Fibroblast of lung (primary cell): ENCODE data around the gene NTRK2. TPM values are rescaled to one million over a fixed set of nuclear protein-coding genes. Genes with fewer than 3 reads are reported as not detected.

Experiments
- DNase-seq, 2 donors: peaks; one replicate each; pipeline versions ENCODE4 v3.0.0 to v3.0.0-alpha.2; 2010; ENCODE audit warnings: low read depth in 2 of 2
- H2AFZ ChIP-seq: 2 replicates; pipeline ENCODE4 v1.5.1; 2012; ENCODE audit warnings: low read length, control low read depth, inconsistent platforms
- H3K27ac ChIP-seq: 2 replicates; pipeline ENCODE4 v1.5.1; 2011; ENCODE audit warnings: low read length, control low read depth; ENCODE audit not compliant: insufficient read depth
- H3K27me3 ChIP-seq: 2 replicates; pipeline ENCODE4 v1.5.1; 2011; ENCODE audit warnings: mild to moderate bottlenecking, low read length; ENCODE audit not compliant: control insufficient read depth, insufficient read depth
- H3K36me3 ChIP-seq: 2 replicates; pipeline ENCODE4 v1.5.1; 2011; ENCODE audit warnings: low read length; ENCODE audit not compliant: control insufficient read depth, insufficient read depth
- H3K4me1 ChIP-seq: 2 replicates; pipeline ENCODE4 v1.5.1; 2011; ENCODE audit warnings: low read length; ENCODE audit not compliant: control insufficient read depth, insufficient read depth; ENCODE audit errors: extremely low read depth
- H3K4me2 ChIP-seq: 2 replicates; pipeline ENCODE4 v1.5.1; 2011; ENCODE audit warnings: low read length, control low read depth; ENCODE audit not compliant: insufficient read depth; ENCODE audit errors: extremely low read depth
- H3K4me3 ChIP-seq, 4 experiments: fragments of 200-600 bp in 1 of 4; sonication (generic) in 1 of 4; replicated peaks in 1 of 4; 2 replicates each; pipeline ENCODE4 v1.5.1; 2011 to 2016; ENCODE audit warnings: low read length in 4 of 4, low read depth in 3 of 4, mild to moderate bottlenecking in 3 of 4, control low read depth in 2 of 4, inconsistent platforms in 1 of 4, mixed read lengths in 1 of 4; ENCODE audit not compliant: insufficient read depth in 1 of 4; ENCODE audit errors: control extremely low read depth in 1 of 4
- H3K79me2 ChIP-seq: 2 replicates; pipeline ENCODE4 v1.5.1; 2012; ENCODE audit warnings: mild to moderate bottlenecking, low read length, inconsistent platforms; ENCODE audit not compliant: control insufficient read depth, insufficient read depth
- H3K9ac ChIP-seq: 2 replicates; pipeline ENCODE4 v1.5.1; 2011; ENCODE audit warnings: mild to moderate bottlenecking, low read length, control low read depth; ENCODE audit not compliant: insufficient read depth
- H3K9me3 ChIP-seq: 2 replicates; pipeline ENCODE4 v1.5.1; 2012; ENCODE audit warnings: low read depth, low read length; ENCODE audit not compliant: control insufficient read depth, insufficient read depth
- H4K20me1 ChIP-seq: 2 replicates; pipeline ENCODE4 v1.5.1; 2011; ENCODE audit warnings: low read length; ENCODE audit not compliant: control insufficient read depth, insufficient read depth; ENCODE audit errors: extremely low read depth
- CTCF ChIP-seq, 2 donors: IDR thresholded peaks in 1 of 2; conservative IDR thresholded peaks in 1 of 2; 1 replicate in 1 of 2; 2 replicates in 1 of 2; pipeline ENCODE4 v1.5.1; 2011 to 2012; ENCODE audit warnings: low read length in 2 of 2, control low read depth in 1 of 2, inconsistent platforms in 1 of 2, low read depth in 1 of 2, mild to moderate bottlenecking in 1 of 2
- EZH2 ChIP-seq: IDR thresholded peaks from 2 replicates; pipeline ENCODE4 v1.5.1; 2012; ENCODE audit warnings: low read length, control low read depth, mild to moderate bottlenecking; ENCODE audit errors: missing control alignments
- polyA plus RNA-seq, 2 donors: library from polyadenylated mRNA; depleted of rRNA in 1 of 2; stranded (reverse) in 1 of 2; unstranded in 1 of 2; fragments of >200 nt; gene quantifications; 2 replicates each; pipeline ENCODE4 v1.2.1, GENCODE V29; 2011 to 2012; ENCODE audit warnings: missing spikeins in 1 of 2
- total RNA-seq: library from RNA; depleted of rRNA; stranded (reverse); fragments of >200 nt; gene quantifications from 2 replicates; pipeline ENCODE4 v1.2.1, GENCODE V29; 2014

NTRK2 gene
- total and polyA plus RNA-seq, 2 donors (not counting 1 experiment from before 2014, with no cell fraction given), result 0.66 to 1.1 TPM

DNA sequence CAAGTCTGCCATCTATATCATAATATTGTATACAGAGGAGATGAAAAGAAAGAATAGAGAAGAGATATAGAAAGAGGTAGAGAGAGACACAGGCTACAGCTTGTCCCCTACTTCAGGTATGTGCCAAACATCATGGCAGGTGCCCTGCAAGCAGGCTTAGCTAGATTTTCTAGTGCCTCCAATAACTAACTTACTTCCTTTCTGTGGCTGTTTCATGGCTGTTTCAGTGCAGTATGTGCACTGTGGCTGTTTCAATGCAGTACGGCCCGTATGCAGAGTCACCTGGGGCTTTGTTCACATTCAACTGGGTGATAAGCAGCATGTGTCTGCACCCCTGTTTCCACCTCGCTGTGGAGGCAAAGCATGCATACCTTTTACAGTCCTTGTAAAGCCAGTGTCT is 327.2 kb downstream of the NTRK2 start:
- Histone ChIP-seq H2AFZ (no peak overlapping the region), H3K4me2 (no peak overlapping the region), H3K27ac (no peak overlapping the region), H3K79me2 (no peaks in the 10 kb centered on the region), H3K36me3 (no peaks in the 10 kb centered on the region), H4K20me1 (no peaks in the 10 kb centered on the region), H3K27me3 (no peaks in the 10 kb centered on the region), H3K9ac (no peak overlapping the region), H3K4me1 (no peaks in the 10 kb centered on the region), H3K4me3 (no peak overlapping the region), H3K9me3 (no peaks in the 10 kb centered on the region)
- no peak for DNase-seq
- TF ChIP-seq CTCF (conservative IDR thresholded peaks at IDR 0.05 in 1 of 2, IDR thresholded peaks at IDR 0.05 in 1 of 2; ENCODE audit: low read depth in 1 of 2, low read length in 2 of 2) (no peak), EZH2 (no peak)

DNA sequence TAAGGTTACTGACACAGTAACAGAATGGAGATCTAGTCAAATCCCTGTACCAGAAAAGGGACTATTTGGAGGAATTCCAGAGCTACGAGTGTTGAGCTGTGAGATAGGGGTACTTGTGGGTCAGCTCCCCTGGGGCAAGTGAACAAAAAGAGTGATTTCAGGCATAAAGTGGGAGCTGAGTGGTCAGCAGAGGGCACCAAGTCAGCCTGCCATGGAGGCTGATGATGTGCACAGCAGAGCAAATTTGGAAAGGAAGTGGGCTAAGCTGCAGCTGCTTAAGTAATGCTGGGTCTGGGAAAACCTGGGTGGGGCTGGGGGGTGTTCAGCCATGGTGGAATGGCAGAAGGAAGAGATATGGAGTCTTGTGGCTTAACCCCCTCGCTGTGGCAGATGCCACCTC is 327.9 kb downstream of the NTRK2 start:
- Histone ChIP-seq H3K79me2 (no peaks in the 10 kb centered on the region), H3K9me3 (no peaks in the 10 kb centered on the region), H3K9ac (no peak overlapping the region), H3K27ac (no peak overlapping the region), H2AFZ (no peak overlapping the region), H3K4me3 (no peak overlapping the region), H3K4me2 (no peak overlapping the region), H4K20me1 (no peaks in the 10 kb centered on the region), H3K4me1 (no peaks in the 10 kb centered on the region), H3K27me3 (no peaks in the 10 kb centered on the region), H3K36me3 (no peaks in the 10 kb centered on the region)
- no peak for DNase-seq
- TF ChIP-seq CTCF (conservative IDR thresholded peaks at IDR 0.05 in 1 of 2, IDR thresholded peaks at IDR 0.05 in 1 of 2; ENCODE audit: low read depth in 1 of 2, low read length in 2 of 2), result no peak
- TF ChIP-seq EZH2, result no peak

DNA sequence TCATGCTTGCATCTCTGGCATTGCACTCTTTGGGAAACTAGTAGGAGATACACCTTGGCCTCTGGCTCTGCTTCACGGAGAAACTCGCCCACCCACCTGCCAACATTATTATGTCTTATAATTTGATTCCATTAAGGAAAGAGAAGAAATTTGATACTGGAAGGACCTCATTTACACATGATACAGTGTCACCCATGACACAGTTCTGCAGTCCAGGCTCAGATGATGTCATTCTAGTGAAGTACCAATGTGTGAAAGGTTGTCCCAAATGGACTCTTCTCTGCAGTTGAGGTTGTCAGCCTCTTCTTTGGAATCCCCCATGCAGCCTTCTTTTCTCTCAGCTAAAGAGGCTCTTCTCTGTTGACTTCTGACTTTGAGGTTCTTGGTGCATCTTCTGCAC is 329.1 kb downstream of the NTRK2 start:
- Histone ChIP-seq H3K27me3 (no peaks in the 10 kb centered on the region), H2AFZ (no peak overlapping the region), H3K4me2 (no peak overlapping the region), H3K27ac (no peak overlapping the region), H3K79me2 (no peaks in the 10 kb centered on the region), H4K20me1 (no peaks in the 10 kb centered on the region), H3K9ac (no peak overlapping the region), H3K4me3 (no peak overlapping the region), H3K9me3 (no peaks in the 10 kb centered on the region), H3K4me1 (no peaks in the 10 kb centered on the region), H3K36me3 (no peaks in the 10 kb centered on the region)
- no peak for DNase-seq
- TF ChIP-seq EZH2, result no peak
- no peak for TF ChIP-seq CTCF (conservative IDR thresholded peaks at IDR 0.05 in 1 of 2, IDR thresholded peaks at IDR 0.05 in 1 of 2; ENCODE audit: low read depth in 1 of 2, low read length in 2 of 2)
